GM12878 (cell line): Measurements from ENCODE around the gene DYNC2LI1. TPM values are rescaled to one million over a fixed set of nuclear protein-coding genes. Genes with fewer than 3 reads are reported as not detected.

ENCODE experiments used
- ATAC-seq: fragments of 200-7000 bp; cut with Tn5 transposase; 3 replicates; pipeline ENCODE4 v1.9.1; 2020; ENCODE audit warnings: mild to moderate bottlenecking, moderate library complexity
- BruUV-seq: library from RNA; stranded (reverse); fragments of 400-500 nt; replicated peaks from 2 replicates; lab custom pipeline; 2021; lab: Mats Ljungman, UMichigan
- CTCF ChIA-PET: fragments of 300-600 bp; sonication (Branson Sonifier 250); formaldehyde crosslinking; extraction: SDS; loops from one replicate; lab custom pipeline; 2021; ENCODE audit warnings: inconsistent platforms; lab: Yijun Ruan, JAX
- POLR2A ChIA-PET: fragments of 350-600 bp; formaldehyde crosslinking; extraction: SDS; loops from one replicate; lab custom pipeline; 2021; ENCODE audit warnings: inconsistent platforms; lab: Charles Lee
- RAD21 ChIA-PET: fragments of 300-600 bp; sonication (Branson Sonifier 250); formaldehyde crosslinking; loops from one replicate; lab custom pipeline; 2023; ENCODE audit warnings: antibody characterized with exemption; ENCODE audit not compliant: unreplicated experiment; lab: Charles Lee
- SMC1A ChIA-PET: fragments of 300-600 bp; sonication (Branson Sonifier 250); formaldehyde crosslinking; loops from one replicate; lab custom pipeline; 2023; ENCODE audit not compliant: unreplicated experiment, uncharacterized antibody; lab: Charles Lee
- DNase-seq: peaks from one replicate; pipeline ENCODE4 v3.0.0-alpha.2; 2011; ENCODE audit warnings: low read depth, low spot score
- FAIRE-seq: peaks from 3 replicates; lab custom pipeline; 2011; peaks lifted over from hg19 to GRCh38; lab: Jason Lieb, UNC
- H2AFZ ChIP-seq: 2 replicates; pipeline ENCODE4 v1.6.0; 2011; ENCODE audit warnings: low read depth, low read length, control low read depth; ENCODE audit not compliant: control insufficient read depth
- H3K27ac ChIP-seq: 2 replicates; pipeline ENCODE4 v1.5.1; 2011; ENCODE audit warnings: control low read depth; ENCODE audit not compliant: control insufficient read depth, insufficient read depth
- H3K27me3 ChIP-seq, 2 experiments: replicated peaks in 1 of 2; 2 replicates each; pipeline versions ENCODE4 v1.6.0 to v1.6.1; 2011; ENCODE audit warnings: low read length in 1 of 2; ENCODE audit not compliant: control insufficient read depth in 2 of 2, insufficient read depth in 2 of 2
- H3K36me3 ChIP-seq, 2 experiments: 2 replicates each; pipeline ENCODE4 v1.5.1; 2011; ENCODE audit warnings: low read length in 1 of 2; ENCODE audit not compliant: control insufficient read depth in 2 of 2, insufficient read depth in 2 of 2
- H3K4me1 ChIP-seq: 2 replicates; pipeline ENCODE4 v1.6.1; 2011; ENCODE audit warnings: mild to moderate bottlenecking, low read length, moderate library complexity, mixed read lengths; ENCODE audit not compliant: control insufficient read depth, insufficient read depth
- H3K4me2 ChIP-seq: 2 replicates; pipeline ENCODE4 v1.6.0; 2011; ENCODE audit warnings: control low read depth; ENCODE audit not compliant: control insufficient read depth, insufficient read depth
- H3K4me3 ChIP-seq: fragments of 200-600 bp; sonication (generic); 2 replicates; pipeline ENCODE4 v1.5.1; 2016
- H3K79me2 ChIP-seq: 2 replicates; pipeline ENCODE4 v1.6.0; 2011; ENCODE audit warnings: low read length; ENCODE audit not compliant: control insufficient read depth, insufficient read depth
- H3K9ac ChIP-seq: 2 replicates; pipeline ENCODE4 v1.8.0; 2011; ENCODE audit warnings: low read length, control low read depth, mixed read lengths; ENCODE audit not compliant: control insufficient read depth, insufficient read depth
- H3K9me3 ChIP-seq: replicated peaks from 3 replicates; pipeline ENCODE4 v1.5.1; 2011; ENCODE audit warnings: mild to moderate bottlenecking, low read length; ENCODE audit not compliant: control insufficient read depth, insufficient read depth
- H4K20me1 ChIP-seq: 2 replicates; pipeline ENCODE4 v1.6.0; 2011; ENCODE audit not compliant: control insufficient read depth, insufficient read depth
- CREB1 ChIP-seq: IDR thresholded peaks from 2 replicates; pipeline ENCODE4 v1.6.1; 2012; ENCODE audit warnings: low read depth, mild to moderate bottlenecking, inconsistent platforms
- GATAD2B ChIP-seq: fragments of 450-650 bp; conservative IDR thresholded peaks from 2 replicates; pipeline ENCODE4 v1.6.1; 2017; ENCODE audit warnings: low read depth, mild to moderate bottlenecking, moderate library complexity
- KDM1A ChIP-seq: fragments of 200-600 bp; sonication (generic); IDR thresholded peaks from 2 replicates; pipeline ENCODE4 v1.6.1; 2016; ENCODE audit warnings: borderline replicate concordance
- MXI1 ChIP-seq: fragments of 150-350 bp; IDR thresholded peaks from 2 replicates; pipeline ENCODE4 v1.6.1; 2011; ENCODE audit warnings: low read depth, mild to moderate bottlenecking, inconsistent platforms, low read length, improper control_type of control experiment
- PKNOX1 ChIP-seq: fragments of 450-650 bp; IDR thresholded peaks from 2 replicates; pipeline ENCODE4 v1.6.1; 2016; ENCODE audit warnings: mild to moderate bottlenecking
- RCOR1 ChIP-seq: conservative IDR thresholded peaks from 2 replicates; pipeline ENCODE4 v1.6.1; 2012; ENCODE audit warnings: low read depth, low read length, improper control_type of control experiment
- ZNF687 ChIP-seq: fragments of 450-650 bp; IDR thresholded peaks from 2 replicates; pipeline ENCODE4 v1.6.1; 2017; ENCODE audit warnings: mild to moderate bottlenecking, moderate library complexity
- WGBS: methylation state at CpG from one replicate; pipeline ENCODE4 v1.1.6; 2016; ENCODE audit warnings: low lambda C conversion rate; ENCODE audit not compliant: insufficient replicate concordance, insufficient coverage; ENCODE audit errors: missing lambda C conversion rate; 5-methylcytosine and 5-hydroxymethylcytosine counted together
- in situ Hi-C: fragments of 300-500 bp; cut with MboI; formaldehyde crosslinking; loops from 9 replicates; pipeline ENCODE4 v1.14.3; 2018; ENCODE audit warnings: mixed read lengths
- intact Hi-C: fragments of 100-400 bp; cut with micrococcal nuclease; formaldehyde crosslinking; loops from one replicate; pipeline ENCODE4 v1.14.2; 2022; ENCODE audit not compliant: unreplicated experiment
- polyA plus RNA-seq, 11 experiments: library from polyadenylated mRNA; depleted of rRNA in 4 of 11; unstranded in 6 of 11; stranded (reverse) in 5 of 11; fragments of >200 nt; fragmentation: Nextera tagmentation in 4 of 11; fragmentation: Illumina TruSeq in 1 of 11; extraction: Ambion mirVana in 4 of 11; extraction: Trizol in 1 of 11; gene quantifications; 1 replicate in 1 of 11; 2 replicates in 10 of 11; pipeline versions ENCODE4 v1.2.1 to v1.2.3, GENCODE V29; 2011 to 2016; ENCODE audit warnings: inconsistent platforms in 2 of 11, missing spikeins in 2 of 11, low read depth in 1 of 11
- total RNA-seq, 4 experiments: library from RNA; depleted of rRNA in 3 of 4; stranded (reverse); fragments of >200 nt in 3 of 4; fragmentation: Illumina TruSeq in 1 of 4; extraction: Trizol in 1 of 4; gene quantifications; 2 replicates each; pipeline versions ENCODE4 v1.2.1 to v1.2.3, GENCODE V29; 2013 to 2021
- TF ChIP-seq, protein P1 (sequence below): IDR thresholded peaks from 2 replicates; pipeline ENCODE4 v1.6.1; 2012; ENCODE audit warnings: improper control_type of control experiment, low read depth, low read length; ENCODE audit not compliant: insufficient replicate concordance
- TF ChIP-seq, protein P2 (sequence below): fragments of 450-650 bp; IDR thresholded peaks from 2 replicates; pipeline ENCODE4 v1.6.1; 2017; ENCODE audit warnings: mild to moderate bottlenecking, moderate library complexity

DYNC2LI1 gene
- total and polyA plus RNA-seq, 10 of the 15 experiments (the other 5 are each of a cell fraction or from before 2014, with no cell fraction given), result 9.5 to 27.3 (median 19.3) TPM

DNA sequence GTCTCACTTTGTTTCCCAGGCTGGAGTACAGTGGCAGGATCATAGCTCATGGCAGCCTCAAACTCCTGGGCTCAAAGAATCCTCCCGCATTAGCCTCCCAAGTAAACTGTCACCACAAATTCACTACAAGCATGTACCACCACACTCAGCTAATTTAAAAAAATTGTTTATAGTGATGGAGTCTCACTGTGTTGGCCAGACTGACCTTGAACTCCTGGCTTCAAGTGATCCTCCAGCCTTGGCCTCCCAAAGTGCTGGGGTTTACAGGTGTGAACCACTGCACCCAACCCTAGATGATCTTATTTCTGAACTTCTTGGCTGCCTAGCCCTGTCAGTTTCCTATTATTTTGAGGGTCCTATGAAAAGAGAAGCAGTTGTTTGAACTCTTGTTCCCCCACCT lies 14.8 kb downstream of the DYNC2LI1 start:
- H3K4me3 ChIP-seq, result no peak overlapping the region
- in situ Hi-C loops, result no loop called here
- WGBS, result 100% methylated on average over 1 of the region's 1 CpG
- ATAC-seq (no peak), FAIRE-seq (no peak), DNase-seq (no peak)
- TF ChIP-seq, protein P1, sequence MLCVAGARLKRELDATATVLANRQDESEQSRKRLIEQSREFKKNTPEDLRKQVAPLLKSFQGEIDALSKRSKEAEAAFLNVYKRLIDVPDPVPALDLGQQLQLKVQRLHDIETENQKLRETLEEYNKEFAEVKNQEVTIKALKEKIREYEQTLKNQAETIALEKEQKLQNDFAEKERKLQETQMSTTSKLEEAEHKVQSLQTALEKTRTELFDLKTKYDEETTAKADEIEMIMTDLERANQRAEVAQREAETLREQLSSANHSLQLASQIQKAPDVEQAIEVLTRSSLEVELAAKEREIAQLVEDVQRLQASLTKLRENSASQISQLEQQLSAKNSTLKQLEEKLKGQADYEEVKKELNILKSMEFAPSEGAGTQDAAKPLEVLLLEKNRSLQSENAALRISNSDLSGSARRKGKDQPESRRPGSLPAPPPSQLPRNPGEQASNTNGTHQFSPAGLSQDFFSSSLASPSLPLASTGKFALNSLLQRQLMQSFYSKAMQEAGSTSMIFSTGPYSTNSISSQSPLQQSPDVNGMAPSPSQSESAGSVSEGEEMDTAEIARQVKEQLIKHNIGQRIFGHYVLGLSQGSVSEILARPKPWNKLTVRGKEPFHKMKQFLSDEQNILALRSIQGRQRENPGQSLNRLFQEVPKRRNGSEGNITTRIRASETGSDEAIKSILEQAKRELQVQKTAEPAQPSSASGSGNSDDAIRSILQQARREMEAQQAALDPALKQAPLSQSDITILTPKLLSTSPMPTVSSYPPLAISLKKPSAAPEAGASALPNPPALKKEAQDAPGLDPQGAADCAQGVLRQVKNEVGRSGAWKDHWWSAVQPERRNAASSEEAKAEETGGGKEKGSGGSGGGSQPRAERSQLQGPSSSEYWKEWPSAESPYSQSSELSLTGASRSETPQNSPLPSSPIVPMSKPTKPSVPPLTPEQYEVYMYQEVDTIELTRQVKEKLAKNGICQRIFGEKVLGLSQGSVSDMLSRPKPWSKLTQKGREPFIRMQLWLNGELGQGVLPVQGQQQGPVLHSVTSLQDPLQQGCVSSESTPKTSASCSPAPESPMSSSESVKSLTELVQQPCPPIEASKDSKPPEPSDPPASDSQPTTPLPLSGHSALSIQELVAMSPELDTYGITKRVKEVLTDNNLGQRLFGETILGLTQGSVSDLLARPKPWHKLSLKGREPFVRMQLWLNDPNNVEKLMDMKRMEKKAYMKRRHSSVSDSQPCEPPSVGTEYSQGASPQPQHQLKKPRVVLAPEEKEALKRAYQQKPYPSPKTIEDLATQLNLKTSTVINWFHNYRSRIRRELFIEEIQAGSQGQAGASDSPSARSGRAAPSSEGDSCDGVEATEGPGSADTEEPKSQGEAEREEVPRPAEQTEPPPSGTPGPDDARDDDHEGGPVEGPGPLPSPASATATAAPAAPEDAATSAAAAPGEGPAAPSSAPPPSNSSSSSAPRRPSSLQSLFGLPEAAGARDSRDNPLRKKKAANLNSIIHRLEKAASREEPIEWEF, result no peak
- no peak for TF ChIP-seq MXI1
- no peak for TF ChIP-seq GATAD2B
- TF ChIP-seq CREB1, result no peak
- TF ChIP-seq ZNF687, result no peak
- TF ChIP-seq PKNOX1, result no peak
- TF ChIP-seq, protein P2, sequence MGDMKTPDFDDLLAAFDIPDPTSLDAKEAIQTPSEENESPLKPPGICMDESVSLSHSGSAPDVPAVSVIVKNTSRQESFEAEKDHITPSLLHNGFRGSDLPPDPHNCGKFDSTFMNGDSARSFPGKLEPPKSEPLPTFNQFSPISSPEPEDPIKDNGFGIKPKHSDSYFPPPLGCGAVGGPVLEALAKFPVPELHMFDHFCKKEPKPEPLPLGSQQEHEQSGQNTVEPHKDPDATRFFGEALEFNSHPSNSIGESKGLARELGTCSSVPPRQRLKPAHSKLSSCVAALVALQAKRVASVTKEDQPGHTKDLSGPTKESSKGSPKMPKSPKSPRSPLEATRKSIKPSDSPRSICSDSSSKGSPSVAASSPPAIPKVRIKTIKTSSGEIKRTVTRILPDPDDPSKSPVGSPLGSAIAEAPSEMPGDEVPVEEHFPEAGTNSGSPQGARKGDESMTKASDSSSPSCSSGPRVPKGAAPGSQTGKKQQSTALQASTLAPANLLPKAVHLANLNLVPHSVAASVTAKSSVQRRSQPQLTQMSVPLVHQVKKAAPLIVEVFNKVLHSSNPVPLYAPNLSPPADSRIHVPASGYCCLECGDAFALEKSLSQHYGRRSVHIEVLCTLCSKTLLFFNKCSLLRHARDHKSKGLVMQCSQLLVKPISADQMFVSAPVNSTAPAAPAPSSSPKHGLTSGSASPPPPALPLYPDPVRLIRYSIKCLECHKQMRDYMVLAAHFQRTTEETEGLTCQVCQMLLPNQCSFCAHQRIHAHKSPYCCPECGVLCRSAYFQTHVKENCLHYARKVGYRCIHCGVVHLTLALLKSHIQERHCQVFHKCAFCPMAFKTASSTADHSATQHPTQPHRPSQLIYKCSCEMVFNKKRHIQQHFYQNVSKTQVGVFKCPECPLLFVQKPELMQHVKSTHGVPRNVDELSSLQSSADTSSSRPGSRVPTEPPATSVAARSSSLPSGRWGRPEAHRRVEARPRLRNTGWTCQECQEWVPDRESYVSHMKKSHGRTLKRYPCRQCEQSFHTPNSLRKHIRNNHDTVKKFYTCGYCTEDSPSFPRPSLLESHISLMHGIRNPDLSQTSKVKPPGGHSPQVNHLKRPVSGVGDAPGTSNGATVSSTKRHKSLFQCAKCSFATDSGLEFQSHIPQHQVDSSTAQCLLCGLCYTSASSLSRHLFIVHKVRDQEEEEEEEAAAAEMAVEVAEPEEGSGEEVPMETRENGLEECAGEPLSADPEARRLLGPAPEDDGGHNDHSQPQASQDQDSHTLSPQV, result no peak
- no peak for TF ChIP-seq RCOR1
- TF ChIP-seq KDM1A, result no peak
- no peaks in the 10 kb centered on the region for H4K20me1 ChIP-seq
- H3K79me2 ChIP-seq, result no peaks in the 10 kb centered on the region
- no peaks in the 10 kb centered on the region for H3K9me3 ChIP-seq
- H3K27ac ChIP-seq, result no peak overlapping the region
- no peak overlapping the region for H3K9ac ChIP-seq
- no peak overlapping the region for H2AFZ ChIP-seq
- ChIA-PET POLR2A (no interaction called here), CTCF (no interaction called here), SMC1A (interaction anchor here (0.7 kb wide), 1 partner anchor 12 kb away, joined by 3 read pairs; no protein-coding TSS in a partner anchor), RAD21 (no interaction called here)
- no peaks in the 10 kb centered on the region for H3K4me1 ChIP-seq
- H3K36me3 ChIP-seq, result 0 out of 4 replicates have a peak, but pooled peaks cover 0 to 3% of the 10 kb centered on the region in 2 experiments
- intact Hi-C loops, result no loop called here
- BruUV-seq, result no TSS peak
- H3K27me3 ChIP-seq, result no peaks in the 10 kb centered on the region
- H3K4me2 ChIP-seq, result no peak overlapping the region
